Panc1 (cell line): ENCODE measurements around the gene SVBP. TPM values are rescaled to one million over a fixed set of nuclear protein-coding genes. Genes with fewer than 3 reads are reported as not detected.
"Not testable (repeated sequence)": the region's sequence is repeated elsewhere in the genome, so short reads cannot be mapped to it uniquely, and the experiment has no call there.

Source experiments
- ATAC-seq: fragments of 200-7000 bp; cut with Tn5 transposase; 2 replicates; pipeline ENCODE4 v1.9.1; 2020; ENCODE audit warnings: mild to moderate bottlenecking, moderate library complexity
- BruUV-seq: library from RNA; stranded (reverse); fragments of 400-500 nt; replicated peaks from 2 replicates; lab custom pipeline; 2021; lab: Mats Ljungman, UMichigan
- CTCF ChIA-PET: fragments of 300-600 bp; sonication (Branson Sonifier 250); formaldehyde crosslinking; loops from one replicate; lab custom pipeline; 2022; ENCODE audit warnings: antibody characterized with exemption; lab: Charles Lee
- POLR2A ChIA-PET: fragments of 300-600 bp; sonication (Branson Sonifier 250); formaldehyde crosslinking; loops from one replicate; lab custom pipeline; 2022; ENCODE audit warnings: antibody characterized with exemption; lab: Charles Lee
- DNase-seq: peaks from one replicate; pipeline ENCODE4 v3.0.0-alpha.2; 2010; ENCODE audit warnings: low read depth, low spot score
- H3K27ac ChIP-seq: 2 replicates; pipeline ENCODE4 v1.5.1; 2011; ENCODE audit warnings: mild to moderate bottlenecking, low read length, inconsistent platforms
- H3K27me3 ChIP-seq: fragments of 200-500 bp; sonication (Bioruptor generic); 2 replicates; pipeline ENCODE4 v1.6.0; 2014; ENCODE audit warnings: low read length, inconsistent platforms; ENCODE audit not compliant: control insufficient read depth, insufficient read depth
- H3K36me3 ChIP-seq: fragments of 200-500 bp; sonication (Bioruptor generic); 2 replicates; pipeline ENCODE4 v1.5.1; 2014; ENCODE audit warnings: inconsistent platforms, mild to moderate bottlenecking, low read length, moderate library complexity; ENCODE audit not compliant: control insufficient read depth, insufficient read depth
- H3K4me1 ChIP-seq: 2 replicates; pipeline ENCODE4 v1.5.1; 2011; ENCODE audit warnings: inconsistent platforms, mild to moderate bottlenecking, low read length, moderate library complexity; ENCODE audit not compliant: control insufficient read depth, insufficient read depth
- H3K4me3 ChIP-seq, 2 experiments: 2 replicates each; pipeline ENCODE4 v1.5.1; 2011 to 2012; ENCODE audit warnings: low read depth in 2 of 2, low read length in 2 of 2, mild to moderate bottlenecking in 2 of 2, inconsistent platforms in 1 of 2, moderate library complexity in 1 of 2
- H3K9me3 ChIP-seq: fragments of 200-500 bp; sonication (Bioruptor generic); 2 replicates; pipeline ENCODE4 v1.5.1; 2014; ENCODE audit warnings: low read depth, mild to moderate bottlenecking, inconsistent platforms, low read length, moderate library complexity; ENCODE audit not compliant: control insufficient read depth, insufficient read depth
- CTCF ChIP-seq: fragments of 450-650 bp; IDR thresholded peaks from 2 replicates; pipeline ENCODE4 v1.5.1; 2017; ENCODE audit warnings: mild to moderate bottlenecking
- POLR2AphosphoS5 ChIP-seq: IDR thresholded peaks from 2 replicates; pipeline ENCODE4 v1.6.1; 2012; ENCODE audit warnings: mild to moderate bottlenecking, low read depth, low read length, moderate library complexity
- SIN3A ChIP-seq: IDR thresholded peaks from 2 replicates; pipeline ENCODE4 v1.6.1; 2012; ENCODE audit warnings: low read depth, mild to moderate bottlenecking, low read length, moderate library complexity, borderline replicate concordance; ENCODE audit not compliant: insufficient read depth
- TCF7L2 ChIP-seq: IDR thresholded peaks from 2 replicates; pipeline ENCODE4 v1.6.1; 2011; ENCODE audit warnings: mild to moderate bottlenecking, low read depth, low read length, inconsistent platforms
- in situ Hi-C: cut with HindIII; loops from 2 replicates; pipeline ENCODE4 v1.10.0; 2016; ENCODE audit warnings: low sequenced_read_pairs, low pct_unique_long_range_greater_than_20kb
- intact Hi-C: fragments of 100-400 bp; cut with micrococcal nuclease; formaldehyde crosslinking; loops from one replicate; pipeline ENCODE4 v1.10.0; 2022; ENCODE audit not compliant: unreplicated experiment
- total RNA-seq: library from RNA; stranded (reverse); gene quantifications from one replicate; pipeline ENCODE4 v1.2.1, GENCODE V29; 2021; ENCODE audit not compliant: unreplicated experiment
- TF ChIP-seq, protein P1 (sequence below), 2 experiments: IDR thresholded peaks; 2 replicates each; pipeline ENCODE4 v1.6.1; 2011 to 2012; ENCODE audit warnings: low read depth in 2 of 2, control low read depth in 1 of 2, low read length in 1 of 2, mild to moderate bottlenecking in 1 of 2, moderate library complexity in 1 of 2; ENCODE audit not compliant: insufficient read depth in 1 of 2

The SVBP gene
- total RNA-seq, 1 experiment from 2014 or later: 21.2 TPM

- CTCF ChIA-PET: interaction anchor here (0.5 kb wide), 1 partner anchor 47 kb away, joined by 5 read pairs; no protein-coding TSS in a partner anchor
- DNase-seq (peak; percentile 28), ATAC-seq (no peak; the same call in 1 of the 2 replicates)
- H3K36me3 ChIP-seq: no peaks in the 10 kb centered on the region; the same call in 1 of the 2 replicates
- intact Hi-C loops: no loop called here
- peaks cover 15% of the 10 kb centered on the region for H3K4me1 ChIP-seq
- H3K9me3 ChIP-seq: no peaks in the 10 kb centered on the region
- in situ Hi-C loops: no loop called here
- H3K27me3 ChIP-seq: no peaks in the 10 kb centered on the region
- BruUV-seq: no TSS peak
- peak overlapping the region; percentile 63 to 71 for H3K4me3 ChIP-seq
- POLR2A ChIA-PET: interaction anchor here (0.6 kb wide), 2 partner anchors 19 to 90 kb away, joined by 3 to 4 read pairs; no protein-coding TSS in a partner anchor
- TF ChIP-seq POLR2AphosphoS5: no peak
- peak overlapping the region; percentile 91 for H3K27ac ChIP-seq
Measured at GRCh38 chr1:42817440-42817767, 207 bp upstream of the SVBP start.

DNA sequence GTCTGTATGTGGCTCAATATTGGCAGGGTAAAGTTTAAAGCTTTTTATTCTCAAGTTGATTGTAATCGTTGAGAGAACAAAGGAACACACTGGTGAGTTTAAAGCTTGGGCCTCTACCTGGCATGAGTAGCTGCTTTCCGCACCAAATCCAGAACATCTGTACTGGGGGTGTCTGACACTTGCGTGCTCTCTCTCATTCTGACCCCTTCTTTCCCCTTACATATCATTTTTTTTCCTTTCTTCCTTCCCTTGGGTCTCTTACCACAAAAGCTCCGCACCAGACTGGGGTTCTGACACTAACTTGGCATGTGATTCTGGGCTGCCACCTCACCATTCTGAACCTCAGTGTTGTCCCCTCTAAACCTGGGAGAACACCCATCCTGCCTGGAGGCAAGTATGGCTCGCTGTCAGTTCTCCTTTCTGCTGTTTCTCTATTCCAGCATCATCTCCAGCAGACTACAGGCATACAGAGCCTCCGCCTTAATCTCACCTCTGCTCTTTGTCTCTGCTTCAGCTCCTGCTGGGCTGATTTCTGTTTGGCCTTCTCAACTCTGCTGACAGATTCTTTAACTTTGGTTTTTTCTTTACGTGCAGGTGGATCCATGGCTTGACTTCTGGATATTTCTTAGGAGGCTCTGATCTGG lies 1.1 kb downstream of the SVBP start:
- CTCF ChIA-PET: interaction anchor here (0.6 to 1.0 kb wide), 2 partner anchors 9 to 258 kb away, joined by 4 to 6 read pairs; no protein-coding TSS in a partner anchor
- TSS peak; percentile 86 for BruUV-seq
- peak; percentile 18 for DNase-seq
- ATAC-seq: peak; percentile 12; the same call in 1 of the 2 replicates
- TF ChIP-seq SIN3A (no peak), CTCF (no peak), POLR2AphosphoS5 (no peak), TCF7L2 (no peak)
- TF ChIP-seq, protein P1, sequence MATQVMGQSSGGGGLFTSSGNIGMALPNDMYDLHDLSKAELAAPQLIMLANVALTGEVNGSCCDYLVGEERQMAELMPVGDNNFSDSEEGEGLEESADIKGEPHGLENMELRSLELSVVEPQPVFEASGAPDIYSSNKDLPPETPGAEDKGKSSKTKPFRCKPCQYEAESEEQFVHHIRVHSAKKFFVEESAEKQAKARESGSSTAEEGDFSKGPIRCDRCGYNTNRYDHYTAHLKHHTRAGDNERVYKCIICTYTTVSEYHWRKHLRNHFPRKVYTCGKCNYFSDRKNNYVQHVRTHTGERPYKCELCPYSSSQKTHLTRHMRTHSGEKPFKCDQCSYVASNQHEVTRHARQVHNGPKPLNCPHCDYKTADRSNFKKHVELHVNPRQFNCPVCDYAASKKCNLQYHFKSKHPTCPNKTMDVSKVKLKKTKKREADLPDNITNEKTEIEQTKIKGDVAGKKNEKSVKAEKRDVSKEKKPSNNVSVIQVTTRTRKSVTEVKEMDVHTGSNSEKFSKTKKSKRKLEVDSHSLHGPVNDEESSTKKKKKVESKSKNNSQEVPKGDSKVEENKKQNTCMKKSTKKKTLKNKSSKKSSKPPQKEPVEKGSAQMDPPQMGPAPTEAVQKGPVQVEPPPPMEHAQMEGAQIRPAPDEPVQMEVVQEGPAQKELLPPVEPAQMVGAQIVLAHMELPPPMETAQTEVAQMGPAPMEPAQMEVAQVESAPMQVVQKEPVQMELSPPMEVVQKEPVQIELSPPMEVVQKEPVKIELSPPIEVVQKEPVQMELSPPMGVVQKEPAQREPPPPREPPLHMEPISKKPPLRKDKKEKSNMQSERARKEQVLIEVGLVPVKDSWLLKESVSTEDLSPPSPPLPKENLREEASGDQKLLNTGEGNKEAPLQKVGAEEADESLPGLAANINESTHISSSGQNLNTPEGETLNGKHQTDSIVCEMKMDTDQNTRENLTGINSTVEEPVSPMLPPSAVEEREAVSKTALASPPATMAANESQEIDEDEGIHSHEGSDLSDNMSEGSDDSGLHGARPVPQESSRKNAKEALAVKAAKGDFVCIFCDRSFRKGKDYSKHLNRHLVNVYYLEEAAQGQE (IDR thresholded peaks at IDR 0.05; ENCODE audit: insufficient read depth in 1 of 2, low read depth in 2 of 2, low read length in 1 of 2): no peak
- Histone ChIP-seq H3K36me3 (no peaks in the 10 kb centered on the region; the same call in 1 of the 2 replicates), H3K9me3 (no peaks in the 10 kb centered on the region), H3K27me3 (no peaks in the 10 kb centered on the region), H3K27ac (peak overlapping the region; percentile 87), H3K4me1 (peaks cover 15% of the 10 kb centered on the region), H3K4me3 (peak overlapping the region; percentile 63 to 71)
- in situ Hi-C loops: no loop called here
- POLR2A ChIA-PET: no interaction called here
- intact Hi-C loops: no loop called here

DNA sequence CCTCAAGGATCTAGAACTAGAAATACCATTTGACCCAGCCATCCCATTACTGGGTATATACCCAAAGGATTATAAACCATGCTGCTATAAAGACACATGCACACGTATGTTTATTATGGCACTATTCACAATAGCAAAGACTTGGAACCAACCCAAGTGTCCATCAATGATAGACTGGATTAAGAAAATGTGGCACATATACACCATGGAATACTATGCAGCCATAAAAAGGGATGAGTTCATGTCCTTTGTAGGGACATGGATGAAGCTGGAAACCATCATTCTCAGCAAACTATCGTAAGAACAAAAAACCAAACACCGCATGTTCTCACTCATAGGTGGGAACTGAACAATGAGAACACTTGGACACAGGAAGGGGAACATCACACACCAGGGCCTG lies 2.4 kb downstream of the SVBP start:
- ATAC-seq, DNase-seq, intact Hi-C loops, POLR2A ChIA-PET, in situ Hi-C loops, H3K4me3 ChIP-seq, H3K9me3 ChIP-seq, H3K27me3 ChIP-seq, BruUV-seq, H3K27ac ChIP-seq, H3K36me3 ChIP-seq, CTCF ChIA-PET: not testable (repeated sequence)
- peaks cover 15% of the 10 kb centered on the region for H3K4me1 ChIP-seq
